ENCODE data around the gene CPN1. TPM values are rescaled to one million over a fixed set of nuclear protein-coding genes. Genes with fewer than 3 reads are reported as not detected.

Gene CPN1
- total RNA-seq, 2 donors from 2014 or later, result not detected

- no peak overlapping the region for H3K9ac ChIP-seq (ENCODE audit: low read depth in 2 of 2, low read length in 2 of 2)
- H3K27me3 ChIP-seq, result no peaks in the 10 kb centered on the region
- H3K9me3 ChIP-seq, result no peaks in the 10 kb centered on the region
- intact Hi-C loops (cut with DNase I), result no loop called here
- H3K36me3 ChIP-seq, result no peaks in the 10 kb centered on the region
- no peaks in the 10 kb centered on the region for H3K4me1 ChIP-seq
- TF ChIP-seq CTCF (IDR thresholded peaks at IDR 0.05), result no peak
- H3K4me3 ChIP-seq, result no peak overlapping the region
- no peak for DNase-seq
- no peak overlapping the region for H3K27ac ChIP-seq
Observed at GRCh38 chr10:100000109-100000644, 81.5 kb downstream of the CPN1 start.

GRCh38 chr10:99999319-100000108 lies 82.2 kb downstream of the CPN1 start:
- H3K36me3 ChIP-seq, result no peaks in the 10 kb centered on the region
- no peak overlapping the region for H3K4me3 ChIP-seq
- no peaks in the 10 kb centered on the region for H3K27me3 ChIP-seq
- H3K4me1 ChIP-seq, result no peaks in the 10 kb centered on the region
- no peak overlapping the region for H3K27ac ChIP-seq
- TF ChIP-seq CTCF (IDR thresholded peaks at IDR 0.05), result no peak
- no peaks in the 10 kb centered on the region for H3K9me3 ChIP-seq
- DNase-seq, result no peak
- no peak overlapping the region for H3K9ac ChIP-seq (ENCODE audit: low read depth in 2 of 2, low read length in 2 of 2)
- intact Hi-C loops (cut with DNase I), result no loop called here

- no peak overlapping the region for H3K27ac ChIP-seq
- H3K27me3 ChIP-seq, result no peaks in the 10 kb centered on the region
- H3K4me3 ChIP-seq, result no peak overlapping the region
- DNase-seq, result no peak
- no peak for TF ChIP-seq CTCF (IDR thresholded peaks at IDR 0.05)
- no peaks in the 10 kb centered on the region for H3K36me3 ChIP-seq
- intact Hi-C loops (cut with DNase I), result no loop called here
- H3K9ac ChIP-seq (ENCODE audit: low read depth in 2 of 2, low read length in 2 of 2), result no peak overlapping the region
- no peaks in the 10 kb centered on the region for H3K9me3 ChIP-seq
- H3K4me1 ChIP-seq, result no peaks in the 10 kb centered on the region
Observed at GRCh38 chr10:99998889-99999288, 82.8 kb downstream of the CPN1 start.

- no peak overlapping the region for H3K9ac ChIP-seq (ENCODE audit: low read depth in 2 of 2, low read length in 2 of 2)
Observed at GRCh38 chr10:99996671-99997648, 84.7 kb downstream of the CPN1 start.

More at GRCh38 chr10:99996671-99997648, 84.7 kb downstream of the CPN1 start:
- no peak for TF ChIP-seq CTCF (IDR thresholded peaks at IDR 0.05)
- Histone ChIP-seq H3K27me3 (no peaks in the 10 kb centered on the region), H3K36me3 (no peaks in the 10 kb centered on the region), H3K27ac (no peak overlapping the region), H3K4me1 (no peaks in the 10 kb centered on the region), H3K4me3 (no peak overlapping the region), H3K9me3 (no peaks in the 10 kb centered on the region)
- intact Hi-C loops (cut with DNase I), result no loop called here
- no peak for DNase-seq

Data from colonic mucosa (tissue), 4 donors.